Measurements from ENCODE around the gene PRSS33.

Gene PRSS33

DNA sequence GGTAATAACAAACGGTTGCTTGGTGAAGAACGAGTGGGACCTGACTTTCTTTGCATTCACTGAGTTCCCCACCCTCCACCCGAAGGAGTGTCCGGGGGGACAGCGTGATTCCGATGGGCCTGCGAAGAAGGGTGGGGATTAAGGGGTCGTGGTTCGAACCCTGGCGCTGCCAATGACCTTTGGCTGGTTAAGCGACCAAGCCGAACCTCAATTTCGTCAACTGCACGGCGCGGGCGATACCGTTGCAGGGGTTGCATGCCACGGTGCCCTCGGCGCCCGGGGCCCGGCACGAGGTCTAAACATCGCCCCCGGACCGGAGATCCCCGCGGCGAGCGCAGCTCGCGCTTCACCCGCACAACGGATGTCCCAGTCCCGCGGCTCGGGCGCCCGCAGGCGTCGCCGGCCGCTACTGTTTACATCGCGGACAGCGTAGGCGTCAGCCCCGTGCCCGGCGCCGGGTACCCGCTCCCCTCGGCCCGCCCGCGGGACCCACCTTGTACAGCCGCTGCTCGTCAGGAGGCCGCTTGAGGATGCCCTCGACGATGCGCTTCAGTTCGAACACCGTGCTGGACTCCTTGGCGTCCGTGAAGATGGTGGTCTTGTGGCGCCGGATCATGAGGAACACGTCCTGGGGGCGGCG, 10.7 kb downstream of the PRSS33 start:
- FAIRE-seq: no peak

GRCh38 chr16:2775765-2776499, 11.4 kb downstream of the PRSS33 start:
- FAIRE-seq: no peak

DNA sequence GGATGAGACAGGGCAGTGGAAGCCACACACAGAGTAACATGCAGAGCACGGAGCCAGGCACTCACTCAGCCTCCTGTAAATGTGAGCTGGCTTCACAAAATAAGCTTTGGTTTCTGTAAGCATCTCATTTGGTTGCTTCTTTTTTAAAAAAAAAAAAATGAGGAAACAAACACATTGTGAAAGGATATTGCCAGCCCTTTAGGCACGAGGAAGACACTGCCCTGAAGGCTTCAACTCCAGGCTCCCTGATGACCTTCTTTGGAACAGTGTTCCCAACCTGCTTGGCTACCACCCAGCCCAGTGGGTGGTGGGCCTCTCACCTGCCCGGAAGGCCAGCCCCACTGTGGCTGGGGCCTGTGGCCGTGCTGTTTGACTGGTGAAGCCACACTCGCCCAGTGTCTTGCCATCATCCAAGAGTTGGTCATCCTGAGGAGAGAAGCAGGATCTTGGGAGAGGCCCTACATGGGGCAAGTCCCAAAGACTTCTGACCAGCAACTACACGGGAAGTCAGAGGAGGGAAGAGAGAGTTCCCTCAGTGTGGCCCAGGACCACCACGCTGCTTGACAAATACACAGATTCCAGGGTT, 12.1 kb downstream of the PRSS33 start:
- no peak for FAIRE-seq

- FAIRE-seq: no peak
These were observed 13.0 kb downstream of the PRSS33 start for GRCh38 chr16:2774161-2774891.

DNA sequence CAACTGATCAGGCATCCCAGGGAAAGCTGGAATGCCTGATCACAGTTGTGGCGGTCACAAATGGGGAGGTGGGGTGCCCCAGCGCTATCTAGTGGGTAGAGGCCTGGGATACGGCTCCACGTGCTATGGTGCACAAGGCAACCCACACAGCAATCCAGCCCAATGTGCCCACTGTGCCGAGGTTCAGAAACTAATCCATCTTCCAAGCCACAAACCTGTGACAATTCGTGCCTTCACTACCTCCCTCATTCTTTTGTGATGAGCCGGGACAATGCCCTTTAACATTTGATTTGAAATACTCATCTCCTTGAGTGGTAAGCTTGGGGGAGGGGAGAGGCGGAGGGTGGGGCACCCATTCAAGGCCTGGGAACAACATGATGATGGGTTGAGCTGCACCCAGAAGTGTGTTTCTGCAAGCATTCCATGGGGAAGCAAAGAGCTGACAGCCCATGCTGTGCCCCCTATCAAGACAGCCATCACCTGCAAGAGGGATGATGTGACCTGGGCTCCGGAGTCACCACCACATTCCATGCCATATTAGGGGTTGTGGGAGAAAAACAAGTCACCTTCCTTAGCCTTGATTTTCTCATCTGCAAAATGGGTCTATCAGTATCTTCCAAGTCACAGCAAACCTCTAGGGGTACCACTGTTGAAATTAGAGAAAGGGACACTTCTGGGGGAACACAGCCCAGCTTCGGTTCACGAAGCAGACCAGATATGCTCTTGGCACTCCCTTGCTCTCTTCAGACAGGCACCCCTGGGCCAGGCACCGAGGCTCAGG, 14.0 kb downstream of the PRSS33 start:
- no peak for FAIRE-seq

- FAIRE-seq: no peak
These were observed 15.6 kb downstream of the PRSS33 start for GRCh38 chr16:2771496-2772402.

DNA sequence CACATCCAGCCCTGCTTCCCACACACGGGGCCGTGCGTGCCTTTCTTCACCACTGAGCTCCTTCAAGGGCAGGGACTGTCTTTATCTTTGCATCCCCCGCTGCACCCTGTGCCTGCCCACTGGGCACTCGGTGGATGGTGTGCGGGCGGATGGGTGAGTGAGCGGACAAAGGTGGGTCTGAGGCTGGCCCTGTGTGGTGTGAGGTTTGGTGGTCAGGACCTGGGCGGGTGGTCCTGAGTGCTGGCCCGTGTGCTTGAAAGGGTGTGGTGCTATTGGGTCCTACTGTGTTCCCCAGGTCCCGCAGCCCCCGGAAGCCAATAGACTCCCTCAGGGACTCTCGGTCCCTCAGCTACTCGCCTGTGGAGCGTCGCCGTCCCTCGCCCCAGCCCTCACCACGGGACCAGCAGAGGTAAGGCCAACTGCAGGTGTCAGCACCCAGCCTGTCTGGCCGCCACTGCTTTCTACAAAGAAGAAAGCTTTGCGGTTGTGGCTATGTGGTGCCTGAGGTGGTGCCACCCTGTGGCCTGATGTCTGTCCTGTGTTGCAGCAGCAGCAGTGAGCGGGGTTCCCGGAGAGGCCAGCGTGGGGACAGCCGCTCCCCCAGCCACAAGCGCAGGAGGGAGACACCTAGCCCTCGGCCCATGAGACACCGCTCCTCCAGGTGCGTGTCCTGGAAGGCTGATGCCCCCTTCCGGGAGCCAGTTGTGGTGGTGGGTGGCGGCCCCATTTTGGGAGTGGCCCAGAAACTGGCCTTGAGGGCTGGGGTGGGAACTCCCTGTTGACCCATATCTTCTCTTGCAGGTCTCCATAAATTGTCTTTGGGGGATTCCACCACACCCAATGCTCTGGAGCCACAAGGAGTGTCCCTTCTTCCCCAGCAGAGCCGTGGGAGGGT, 17.1 kb downstream of the PRSS33 start:
- FAIRE-seq: no peak

DNA sequence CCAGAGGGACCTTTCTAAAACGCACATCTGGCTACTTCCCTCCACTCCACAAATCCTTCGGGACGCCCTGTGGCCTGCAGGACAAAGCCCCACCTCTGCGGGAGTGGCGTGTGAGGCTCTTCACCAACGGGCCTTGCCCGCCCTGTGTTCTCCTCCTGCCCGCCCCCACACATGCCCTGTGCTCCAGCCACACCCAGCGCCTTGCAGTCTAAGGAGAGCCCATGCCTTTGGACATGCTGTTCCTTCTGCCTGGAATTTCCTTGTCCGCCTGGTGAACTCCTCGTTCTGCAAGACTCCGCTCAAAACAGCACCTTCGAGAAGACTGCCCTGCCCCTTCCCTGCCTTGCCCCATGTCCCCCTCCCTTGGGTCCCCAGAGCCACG, 17.7 kb downstream of the PRSS33 start:
- no peak for FAIRE-seq

DNA sequence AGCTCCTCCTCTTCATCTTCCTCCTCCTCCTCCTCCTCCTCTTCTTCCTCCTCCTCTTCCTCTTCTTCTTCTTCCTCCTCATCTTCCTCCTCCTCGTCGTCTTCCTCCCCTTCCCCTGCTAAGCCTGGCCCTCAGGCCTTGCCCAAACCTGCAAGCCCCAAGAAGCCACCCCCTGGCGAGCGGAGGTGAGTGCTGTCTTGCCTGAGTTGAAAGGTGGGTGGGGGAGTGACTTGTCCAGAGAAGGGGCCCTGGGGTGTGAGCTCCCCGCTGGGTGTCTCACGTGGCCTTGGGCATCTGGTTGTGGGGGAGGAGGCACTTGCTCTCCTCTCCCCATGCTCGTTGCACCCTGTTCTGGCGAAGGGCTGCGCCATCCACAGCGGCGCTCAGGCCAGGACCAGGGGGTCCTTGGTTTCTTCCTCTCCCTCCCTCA, 18.2 kb downstream of the PRSS33 start:
- no peak for FAIRE-seq

- no peak for FAIRE-seq
These were observed 18.8 kb downstream of the PRSS33 start for GRCh38 chr16:2768403-2769089.

- FAIRE-seq: no peak
These were observed 19.5 kb downstream of the PRSS33 start for GRCh38 chr16:2767891-2768290.

DNA sequence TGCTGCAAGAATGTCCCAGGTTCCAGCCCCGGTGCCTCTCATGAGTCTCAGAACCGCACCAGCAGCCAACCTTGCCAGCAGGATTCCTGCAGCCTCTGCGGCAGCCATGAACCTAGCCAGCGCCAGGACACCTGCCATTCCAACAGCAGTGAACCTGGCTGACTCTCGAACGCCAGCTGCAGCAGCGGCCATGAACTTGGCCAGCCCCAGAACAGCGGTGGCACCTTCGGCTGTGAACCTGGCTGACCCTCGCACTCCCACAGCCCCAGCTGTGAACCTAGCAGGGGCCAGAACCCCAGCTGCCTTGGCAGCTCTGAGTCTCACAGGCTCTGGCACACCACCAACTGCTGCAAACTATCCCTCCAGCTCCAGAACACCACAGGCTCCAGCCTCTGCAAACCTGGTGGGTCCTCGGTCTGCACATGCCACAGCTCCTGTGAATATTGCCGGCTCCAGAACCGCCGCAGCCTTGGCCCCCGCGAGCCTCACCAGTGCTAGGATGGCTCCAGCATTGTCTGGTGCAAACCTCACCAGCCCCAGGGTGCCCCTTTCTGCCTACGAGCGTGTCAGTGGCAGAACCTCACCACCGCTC, 20.1 kb downstream of the PRSS33 start:
- FAIRE-seq: no peak

DNA sequence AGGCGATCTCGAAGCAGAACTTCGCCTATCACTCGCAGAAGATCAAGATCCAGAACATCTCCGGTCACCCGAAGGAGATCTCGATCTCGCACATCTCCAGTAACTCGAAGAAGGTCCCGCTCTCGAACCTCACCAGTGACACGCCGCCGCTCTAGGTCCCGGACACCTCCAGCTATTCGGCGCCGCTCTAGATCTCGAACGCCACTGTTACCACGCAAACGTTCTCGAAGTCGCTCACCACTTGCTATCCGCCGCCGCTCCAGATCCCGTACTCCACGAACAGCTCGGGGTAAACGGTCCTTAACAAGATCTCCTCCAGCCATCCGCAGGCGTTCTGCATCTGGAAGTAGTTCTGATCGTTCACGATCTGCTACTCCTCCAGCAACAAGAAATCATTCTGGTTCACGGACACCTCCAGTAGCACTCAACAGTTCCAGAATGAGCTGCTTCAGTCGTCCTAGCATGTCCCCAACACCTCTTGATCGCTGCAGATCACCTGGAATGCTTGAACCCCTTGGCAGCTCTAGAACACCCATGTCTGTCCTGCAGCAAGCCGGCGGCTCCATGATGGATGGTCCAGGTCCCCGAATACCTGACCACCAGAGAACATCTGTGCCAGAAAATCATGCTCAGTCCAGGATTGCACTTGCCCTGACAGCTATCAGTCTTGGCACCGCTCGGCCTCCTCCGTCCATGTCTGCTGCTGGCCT, 20.8 kb downstream of the PRSS33 start:
- FAIRE-seq: no peak

GRCh38 chr16:2765462-2766404, 21.6 kb downstream of the PRSS33 start:
- FAIRE-seq: no peak

DNA sequence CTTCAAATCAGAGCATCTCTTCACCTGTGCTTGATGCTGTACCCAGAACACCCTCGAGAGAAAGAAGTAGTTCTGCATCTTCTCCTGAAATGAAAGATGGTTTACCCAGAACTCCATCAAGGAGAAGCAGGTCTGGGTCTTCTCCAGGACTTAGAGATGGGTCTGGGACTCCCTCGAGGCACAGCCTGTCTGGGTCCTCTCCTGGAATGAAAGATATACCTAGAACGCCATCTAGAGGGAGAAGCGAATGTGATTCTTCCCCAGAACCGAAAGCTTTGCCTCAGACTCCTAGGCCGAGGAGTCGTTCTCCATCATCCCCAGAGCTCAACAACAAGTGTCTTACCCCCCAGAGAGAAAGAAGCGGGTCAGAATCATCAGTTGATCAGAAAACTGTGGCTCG, 22.6 kb downstream of the PRSS33 start:
- no peak for FAIRE-seq

DNA sequence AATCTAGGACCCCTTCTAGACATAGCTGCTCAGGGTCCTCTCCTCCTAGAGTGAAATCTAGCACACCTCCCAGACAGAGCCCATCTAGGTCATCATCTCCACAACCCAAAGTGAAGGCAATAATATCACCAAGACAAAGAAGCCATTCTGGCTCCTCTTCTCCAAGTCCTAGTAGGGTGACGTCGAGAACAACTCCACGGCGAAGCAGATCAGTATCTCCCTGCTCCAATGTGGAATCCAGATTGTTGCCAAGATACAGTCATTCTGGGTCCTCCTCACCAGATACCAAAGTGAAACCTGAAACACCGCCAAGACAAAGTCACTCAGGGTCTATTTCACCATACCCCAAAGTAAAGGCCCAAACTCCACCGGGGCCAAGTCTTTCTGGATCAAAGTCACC, 24.2 kb downstream of the PRSS33 start:
- no peak for FAIRE-seq

DNA sequence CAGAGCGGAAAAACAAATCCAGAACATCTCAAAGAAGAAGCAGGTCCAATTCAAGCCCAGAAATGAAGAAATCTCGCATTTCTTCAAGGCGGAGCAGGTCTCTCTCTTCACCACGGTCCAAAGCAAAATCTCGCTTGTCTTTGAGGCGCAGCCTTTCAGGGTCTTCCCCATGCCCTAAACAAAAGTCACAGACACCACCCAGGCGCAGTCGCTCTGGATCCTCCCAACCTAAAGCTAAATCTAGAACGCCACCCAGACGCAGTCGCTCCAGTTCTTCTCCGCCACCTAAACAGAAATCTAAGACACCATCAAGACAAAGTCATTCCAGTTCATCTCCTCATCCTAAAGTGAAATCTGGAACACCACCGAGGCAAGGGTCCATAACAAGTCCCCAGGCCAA, 24.6 kb downstream of the PRSS33 start:
- FAIRE-seq: no peak
